Upper lobe of left lung (tissue), 4 donors: Measurements from ENCODE around the gene CES1.

Experiments
- CTCF ChIP-seq, 6 experiments: fragments of 450-650 bp in 4 of 6; fragments of 200-600 bp in 2 of 6; sonication (generic) in 2 of 6; IDR thresholded peaks; one replicate each; pipeline ENCODE4 v1.5.1; 2016 to 2019; ENCODE audit warnings: antibody characterized with exemption in 6 of 6
- EP300 ChIP-seq, 4 donors: sonication (generic); formaldehyde crosslinking; IDR thresholded peaks; one replicate each; pipeline ENCODE4 v1.5.1; 2017; ENCODE audit warnings: antibody characterized with exemption in 4 of 4, control low read depth in 2 of 4
- POLR2A ChIP-seq, 4 donors: fragments of 450-650 bp; IDR thresholded peaks; one replicate each; pipeline ENCODE4 v1.5.1; 2016 to 2017; ENCODE audit warnings: antibody characterized with exemption in 4 of 4, mild to moderate bottlenecking in 2 of 4

GRCh38 chr16:55809386-55809785 is 23.5 kb downstream of the CES1 start:
- TF ChIP-seq CTCF (IDR thresholded peaks at IDR 0.05), result no peak
- TF ChIP-seq EP300 (IDR thresholded peaks at IDR 0.05), result no peak
- TF ChIP-seq POLR2A (IDR thresholded peaks at IDR 0.05), result no peak
